Tibial nerve (tissue), 4 donors: ENCODE measurements around the gene DLGAP4. TPM values are rescaled to one million over a fixed set of nuclear protein-coding genes. Genes with fewer than 3 reads are reported as not detected.

Experiments
- DNase-seq, 2 donors: peaks; one replicate each; pipeline ENCODE4 v3.0.0-alpha.2; 2019; ENCODE audit warnings: low spot score in 2 of 2
- H3K27ac ChIP-seq, 4 donors: fragments of 200-600 bp; sonication (generic) in 3 of 4; one replicate each; pipeline ENCODE4 v1.5.1; 2017 to 2019; ENCODE audit warnings: mild to moderate bottlenecking in 1 of 4
- H3K27me3 ChIP-seq, 2 donors: fragments of 200-600 bp; sonication (generic) in 1 of 2; one replicate each; pipeline versions ENCODE4 v1.5.1 to v1.6.0; 2017 to 2019
- H3K36me3 ChIP-seq, 3 donors: fragments of 200-600 bp; sonication (generic); one replicate each; pipeline ENCODE4 v1.5.1; 2018 to 2019
- H3K4me1 ChIP-seq, 4 donors: fragments of 200-600 bp; sonication (generic) in 3 of 4; one replicate each; pipeline ENCODE4 v1.5.1; 2017 to 2019
- H3K4me3 ChIP-seq, 4 donors: fragments of 200-600 bp; sonication (generic) in 3 of 4; one replicate each; pipeline ENCODE4 v1.5.1; 2017 to 2019; ENCODE audit warnings: mild to moderate bottlenecking in 1 of 4, moderate library complexity in 1 of 4
- H3K9me3 ChIP-seq, 4 donors: fragments of 200-600 bp; sonication (generic) in 3 of 4; one replicate each; pipeline ENCODE4 v1.5.1; 2017 to 2019
- EP300 ChIP-seq, 2 donors: sonication (generic); formaldehyde crosslinking; IDR thresholded peaks; one replicate each; pipeline ENCODE4 v1.6.1; 2017; ENCODE audit warnings: antibody characterized with exemption in 2 of 2, mild to moderate bottlenecking in 1 of 2
- POLR2A ChIP-seq, 2 donors: fragments of 450-650 bp; IDR thresholded peaks; one replicate each; pipeline ENCODE4 v1.6.1; 2017; ENCODE audit warnings: antibody characterized with exemption in 2 of 2, mild to moderate bottlenecking in 2 of 2, moderate library complexity in 2 of 2
- WGBS, 2 donors: methylation state at CpG; one replicate each; pipeline ENCODE4 v1.1.5; 2018; 5-methylcytosine and 5-hydroxymethylcytosine counted together
- total RNA-seq, 4 donors: library from RNA; depleted of rRNA; stranded (reverse); fragments of >200 nt; gene quantifications; one replicate each; pipeline ENCODE4 v1.1.0, GENCODE V29; 2016
- TF ChIP-seq, protein P1 (sequence below), 5 experiments: fragments of 200-600 bp in 3 of 5; fragments of 450-650 bp in 2 of 5; sonication (generic) in 3 of 5; IDR thresholded peaks; one replicate each; pipeline ENCODE4 v1.5.1; 2016 to 2019; ENCODE audit warnings: antibody characterized with exemption in 5 of 5, mild to moderate bottlenecking in 3 of 5, moderate library complexity in 2 of 5

DLGAP4 gene
- total RNA-seq, 4 donors from 2014 or later = 46.1 to 97.5 (median 52.5) TPM

- Histone ChIP-seq H3K36me3 (no peaks in the 10 kb centered on the region), H3K27me3 (peaks cover 0 to 73% of the 10 kb centered on the region in 2 donors), H3K4me1 (no peaks in the 10 kb centered on the region), H3K4me3 (no peak overlapping the region), H3K9me3 (no peaks in the 10 kb centered on the region), H3K27ac (no peak overlapping the region)
- no peak for TF ChIP-seq POLR2A (IDR thresholded peaks at IDR 0.05)
- TF ChIP-seq, protein P1, sequence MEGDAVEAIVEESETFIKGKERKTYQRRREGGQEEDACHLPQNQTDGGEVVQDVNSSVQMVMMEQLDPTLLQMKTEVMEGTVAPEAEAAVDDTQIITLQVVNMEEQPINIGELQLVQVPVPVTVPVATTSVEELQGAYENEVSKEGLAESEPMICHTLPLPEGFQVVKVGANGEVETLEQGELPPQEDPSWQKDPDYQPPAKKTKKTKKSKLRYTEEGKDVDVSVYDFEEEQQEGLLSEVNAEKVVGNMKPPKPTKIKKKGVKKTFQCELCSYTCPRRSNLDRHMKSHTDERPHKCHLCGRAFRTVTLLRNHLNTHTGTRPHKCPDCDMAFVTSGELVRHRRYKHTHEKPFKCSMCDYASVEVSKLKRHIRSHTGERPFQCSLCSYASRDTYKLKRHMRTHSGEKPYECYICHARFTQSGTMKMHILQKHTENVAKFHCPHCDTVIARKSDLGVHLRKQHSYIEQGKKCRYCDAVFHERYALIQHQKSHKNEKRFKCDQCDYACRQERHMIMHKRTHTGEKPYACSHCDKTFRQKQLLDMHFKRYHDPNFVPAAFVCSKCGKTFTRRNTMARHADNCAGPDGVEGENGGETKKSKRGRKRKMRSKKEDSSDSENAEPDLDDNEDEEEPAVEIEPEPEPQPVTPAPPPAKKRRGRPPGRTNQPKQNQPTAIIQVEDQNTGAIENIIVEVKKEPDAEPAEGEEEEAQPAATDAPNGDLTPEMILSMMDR (IDR thresholded peaks at IDR 0.05) = no peak
- TF ChIP-seq EP300 (IDR thresholded peaks at IDR 0.05) = no peak
- 29 to 34% methylated on average over 13 of the region's 13 CpGs for WGBS, 2 donors
- DNase-seq = no peak
These were observed 31.0 kb downstream of the DLGAP4 start for GRCh38 chr20:36336954-36337704.

GRCh38 chr20:36337886-36338285 lies 31.7 kb downstream of the DLGAP4 start:
- no peak overlapping the region for H3K4me3 ChIP-seq
- peaks cover 0 to 66% of the 10 kb centered on the region in 2 donors for H3K27me3 ChIP-seq
- no peak for DNase-seq
- H3K9me3 ChIP-seq = no peaks in the 10 kb centered on the region
- H3K27ac ChIP-seq = no peak overlapping the region
- no peaks in the 10 kb centered on the region for H3K4me1 ChIP-seq
- 86 to 89% methylated on average over 3 of the region's 4 CpGs for WGBS, 2 donors
- TF ChIP-seq POLR2A (IDR thresholded peaks at IDR 0.05) = no peak
- TF ChIP-seq EP300 (IDR thresholded peaks at IDR 0.05) = no peak
- TF ChIP-seq, protein P1 (IDR thresholded peaks at IDR 0.05) = no peak
- no peaks in the 10 kb centered on the region for H3K36me3 ChIP-seq

DNA sequence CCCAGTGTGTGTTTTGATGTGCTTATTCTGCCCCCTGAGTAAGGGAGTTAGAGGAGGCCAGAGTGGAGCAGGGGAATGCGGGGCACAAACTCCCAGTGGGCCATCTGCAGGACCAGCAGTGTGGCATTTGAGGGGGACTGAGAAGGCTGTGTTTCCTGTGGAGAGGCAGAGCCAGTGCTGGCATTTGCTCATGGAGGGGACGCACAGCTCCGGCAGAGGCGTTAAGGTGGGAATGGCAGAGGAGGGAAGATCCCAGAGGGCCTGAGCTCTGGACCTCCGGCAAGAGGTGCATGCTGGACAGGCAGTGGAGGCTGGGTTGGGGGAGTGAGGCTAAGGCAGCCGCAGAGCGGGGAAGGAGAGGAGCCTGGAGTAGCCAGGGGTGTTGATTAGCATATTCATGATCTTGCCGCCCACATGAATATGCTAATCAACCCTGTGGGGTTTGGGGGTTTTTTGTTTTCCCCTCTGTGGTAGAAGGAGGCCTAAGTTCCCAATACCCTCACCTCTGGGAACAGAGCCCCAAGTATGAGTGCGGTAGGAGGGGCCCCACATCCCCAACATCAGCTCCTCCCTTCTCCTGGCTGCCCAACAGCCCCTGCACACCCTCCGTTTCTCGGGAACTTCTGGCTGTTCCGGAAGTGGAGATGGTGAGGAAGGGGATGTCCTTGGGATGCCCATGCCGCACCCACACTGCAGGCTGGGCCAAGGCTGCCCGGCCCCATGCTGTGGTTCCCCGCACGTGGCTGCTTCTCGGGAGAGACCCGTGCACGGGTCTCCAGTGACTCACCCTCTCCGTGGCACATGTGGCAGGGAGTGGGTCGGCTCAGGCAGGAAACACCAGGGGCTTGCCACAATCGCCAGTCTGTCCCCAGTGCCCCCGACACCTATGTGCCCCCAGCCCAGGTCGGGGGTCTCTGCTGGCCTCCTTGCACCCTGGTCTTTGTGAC lies 33.8 kb downstream of the DLGAP4 start:
- no peaks in the 10 kb centered on the region for H3K36me3 ChIP-seq
- H3K9me3 ChIP-seq = no peaks in the 10 kb centered on the region
- TF ChIP-seq, protein P1 (IDR thresholded peaks at IDR 0.05) = no peak
- no peak for TF ChIP-seq POLR2A (IDR thresholded peaks at IDR 0.05)
- no peak for TF ChIP-seq EP300 (IDR thresholded peaks at IDR 0.05)
- no peaks in the 10 kb centered on the region for H3K4me1 ChIP-seq
- no peak for DNase-seq
- WGBS, 2 donors = 27 to 35% methylated on average over 16 to 21 of the region's 24 CpGs
- H3K4me3 ChIP-seq = no peak overlapping the region
- no peak overlapping the region for H3K27ac ChIP-seq
- peaks cover 0 to 45% of the 10 kb centered on the region in 2 donors for H3K27me3 ChIP-seq

- Histone ChIP-seq H3K27me3 (peaks cover 0 to 38% of the 10 kb centered on the region in 2 donors), H3K27ac (no peak overlapping the region), H3K4me3 (no peak overlapping the region), H3K9me3 (no peaks in the 10 kb centered on the region), H3K4me1 (no peaks in the 10 kb centered on the region), H3K36me3 (no peaks in the 10 kb centered on the region)
- no peak for TF ChIP-seq EP300 (IDR thresholded peaks at IDR 0.05)
- no peak for TF ChIP-seq POLR2A (IDR thresholded peaks at IDR 0.05)
- TF ChIP-seq, protein P1 (IDR thresholded peaks at IDR 0.05) = no peak
- DNase-seq = no peak
- 66 to 67% methylated on average over 7 to 8 of the region's 9 CpGs for WGBS, 2 donors
These were observed 34.5 kb downstream of the DLGAP4 start for GRCh38 chr20:36340593-36340990.
